Lower lobe of right lung (tissue), 2 donors: ENCODE results near the gene TUBD1. TPM values are rescaled to one million over a fixed set of nuclear protein-coding genes. Genes with fewer than 3 reads are reported as not detected.

Experiments
- ATAC-seq, 2 donors: fragments of 200-7000 bp; cut with Tn5 transposase; one replicate each; pipeline ENCODE4 v1.9.1; 2020 to 2022; ENCODE audit warnings: mild to moderate bottlenecking in 2 of 2, moderate library complexity in 2 of 2
- DNase-seq: peaks from one replicate; pipeline ENCODE4 v3.0.0-alpha.2; 2020
- H3K27ac ChIP-seq: fragments of 200-600 bp; one replicate; pipeline ENCODE4 v1.8.0; 2022
- H3K27me3 ChIP-seq: fragments of 200-600 bp; one replicate; pipeline ENCODE4 v1.8.0; 2022; ENCODE audit warnings: low read depth
- H3K36me3 ChIP-seq: fragments of 200-600 bp; one replicate; pipeline ENCODE4 v1.8.0; 2022; ENCODE audit warnings: mild to moderate bottlenecking
- H3K4me1 ChIP-seq: fragments of 200-600 bp; one replicate; pipeline ENCODE4 v1.8.0; 2022
- H3K4me3 ChIP-seq: fragments of 200-600 bp; one replicate; pipeline ENCODE4 v1.8.0; 2022; ENCODE audit warnings: mild to moderate bottlenecking
- H3K9me3 ChIP-seq: fragments of 200-600 bp; one replicate; pipeline ENCODE4 v1.8.0; 2022
- CTCF ChIP-seq: fragments of 200-600 bp; IDR thresholded peaks from one replicate; pipeline ENCODE4 v1.8.0; 2022; ENCODE audit warnings: antibody characterized with exemption, mild to moderate bottlenecking
- intact Hi-C: fragments of 100-400 bp; cut with DNase I; formaldehyde crosslinking; loops from one replicate; pipeline ENCODE4 v1.11.0; 2022
- total RNA-seq: library from RNA; stranded (reverse); fragmentation: NEBNext Ultra II Directional; extraction: Animal tissue kit (Norgen Biotek cat#: 25700); gene quantifications from one replicate; pipeline ENCODE4 v1.2.1, GENCODE V29; 2021
- donor health status: DM: no; HTN: yes; CAD: no; lungs with severe emphysema.

Gene TUBD1
- total RNA-seq, 1 donor from 2014 or later, result 14.7 TPM

GRCh38 chr17:59840329-59841090 is 52.2 kb downstream of the TUBD1 start:
- Histone ChIP-seq H3K27me3 (no peaks in the 10 kb centered on the region), H3K4me1 (peaks cover 63% of the 10 kb centered on the region), H3K36me3 (peaks cover 16% of the 10 kb centered on the region), H3K9me3 (no peaks in the 10 kb centered on the region), H3K27ac (peak overlapping the region; percentile 97), H3K4me3 (peak overlapping the region; percentile 71)
- intact Hi-C loops, result no loop called here
- ATAC-seq (no peak), DNase-seq (no peak)
- no peak for TF ChIP-seq CTCF

DNA sequence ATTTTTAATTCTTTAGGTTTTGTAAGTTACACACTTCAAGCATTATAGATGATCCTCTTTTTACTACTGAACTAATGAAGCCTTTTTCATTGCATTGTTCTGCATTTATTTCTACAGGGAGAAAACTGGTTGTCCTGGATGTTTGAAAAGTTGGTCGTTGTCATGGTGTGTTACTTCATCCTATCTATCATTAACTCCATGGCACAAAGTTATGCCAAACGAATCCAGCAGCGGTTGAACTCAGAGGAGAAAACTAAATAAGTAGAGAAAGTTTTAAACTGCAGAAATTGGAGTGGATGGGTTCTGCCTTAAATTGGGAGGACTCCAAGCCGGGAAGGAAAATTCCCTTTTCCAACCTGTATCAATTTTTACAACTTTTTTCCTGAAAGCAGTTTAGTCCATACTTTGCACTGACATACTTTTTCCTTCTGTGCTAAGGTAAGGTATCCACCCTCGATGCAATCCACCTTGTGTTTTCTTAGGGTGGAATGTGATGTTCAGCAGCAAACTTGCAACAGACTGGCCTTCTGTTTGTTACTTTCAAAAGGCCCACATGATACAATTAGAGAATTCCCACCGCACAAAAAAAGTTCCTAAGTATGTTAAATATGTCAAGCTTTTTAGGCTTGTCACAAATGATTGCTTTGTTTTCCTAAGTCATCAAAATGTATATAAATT is 53.0 kb downstream of the TUBD1 start:
- no peak for ATAC-seq
- no peak for TF ChIP-seq CTCF
- Histone ChIP-seq H3K27me3 (no peaks in the 10 kb centered on the region), H3K4me3 (peak overlapping the region; percentile 71), H3K9me3 (no peaks in the 10 kb centered on the region), H3K27ac (peak overlapping the region; percentile 97), H3K4me1 (peaks cover 56% of the 10 kb centered on the region), H3K36me3 (peaks cover 16% of the 10 kb centered on the region)
- intact Hi-C loops, result no loop called here
- DNase-seq, result no peak

GRCh38 chr17:59838052-59838916 is 54.5 kb downstream of the TUBD1 start:
- H3K27me3 ChIP-seq, result no peaks in the 10 kb centered on the region
- ATAC-seq (peak in 1 of 2 donors; percentile 6), DNase-seq (no peak)
- no peaks in the 10 kb centered on the region for H3K9me3 ChIP-seq
- peaks cover 53% of the 10 kb centered on the region for H3K4me1 ChIP-seq
- peak overlapping the region; percentile 71 for H3K4me3 ChIP-seq
- peak overlapping the region; percentile 97 for H3K27ac ChIP-seq
- intact Hi-C loops, result no loop called here
- peaks cover 16% of the 10 kb centered on the region for H3K36me3 ChIP-seq
- TF ChIP-seq CTCF, result no peak

GRCh38 chr17:59837308-59838051 is 55.3 kb downstream of the TUBD1 start:
- ATAC-seq (peak; percentile 85 to 94), DNase-seq (no peak)
- Histone ChIP-seq H3K27me3 (no peaks in the 10 kb centered on the region), H3K9me3 (no peaks in the 10 kb centered on the region), H3K4me3 (peak overlapping the region; percentile 71), H3K4me1 (peaks cover 45% of the 10 kb centered on the region), H3K36me3 (peaks cover 16% of the 10 kb centered on the region), H3K27ac (peak overlapping the region; percentile 97)
- intact Hi-C loops, result no loop called here
- TF ChIP-seq CTCF, result no peak

- no peak for TF ChIP-seq CTCF
Observed at GRCh38 chr17:59832883-59833379, 59.8 kb downstream of the TUBD1 start.

More at GRCh38 chr17:59832883-59833379, 59.8 kb downstream of the TUBD1 start:
- no peaks in the 10 kb centered on the region for H3K9me3 ChIP-seq
- no peaks in the 10 kb centered on the region for H3K36me3 ChIP-seq
- no peaks in the 10 kb centered on the region for H3K27me3 ChIP-seq
- no peak overlapping the region for H3K27ac ChIP-seq
- DNase-seq (no peak), ATAC-seq (no peak)
- no peak overlapping the region for H3K4me3 ChIP-seq
- intact Hi-C loops, result no loop called here
- peaks cover 49% of the 10 kb centered on the region for H3K4me1 ChIP-seq
